Right lobe of liver (tissue), 4 donors: Measurements from ENCODE around the gene ZRANB3.
"Not testable (repeated sequence)": the region's sequence is repeated elsewhere in the genome, so short reads cannot be mapped to it uniquely, and the experiment has no call there.

Source experiments
- CTCF ChIP-seq, 4 donors: fragments of 200-600 bp in 3 of 4; fragments of 450-650 bp in 1 of 4; IDR thresholded peaks; one replicate each; pipeline versions ENCODE4 v1.5.1 to v1.8.0; 2016 to 2022; ENCODE audit warnings: antibody characterized with exemption in 4 of 4, mild to moderate bottlenecking in 2 of 4
- POLR2A ChIP-seq: fragments of 450-650 bp; IDR thresholded peaks from one replicate; pipeline ENCODE4 v1.6.1; 2017; ENCODE audit warnings: antibody characterized with exemption, mild to moderate bottlenecking
- donor health status: DM: no; HTN: no; CAD: no.
- donor health status: DM: no; HTN: no; CAD: no.
- donor health status: DM: no; HTN: yes; CAD: no.

GRCh38 chr2:135348096-135348704, 182.8 kb downstream of the ZRANB3 start:
- TF ChIP-seq CTCF (IDR thresholded peaks at IDR 0.05); POLR2A: not testable (repeated sequence)
